Measurements from ENCODE around the gene NR2E3.

- TF ChIP-seq, protein P1, sequence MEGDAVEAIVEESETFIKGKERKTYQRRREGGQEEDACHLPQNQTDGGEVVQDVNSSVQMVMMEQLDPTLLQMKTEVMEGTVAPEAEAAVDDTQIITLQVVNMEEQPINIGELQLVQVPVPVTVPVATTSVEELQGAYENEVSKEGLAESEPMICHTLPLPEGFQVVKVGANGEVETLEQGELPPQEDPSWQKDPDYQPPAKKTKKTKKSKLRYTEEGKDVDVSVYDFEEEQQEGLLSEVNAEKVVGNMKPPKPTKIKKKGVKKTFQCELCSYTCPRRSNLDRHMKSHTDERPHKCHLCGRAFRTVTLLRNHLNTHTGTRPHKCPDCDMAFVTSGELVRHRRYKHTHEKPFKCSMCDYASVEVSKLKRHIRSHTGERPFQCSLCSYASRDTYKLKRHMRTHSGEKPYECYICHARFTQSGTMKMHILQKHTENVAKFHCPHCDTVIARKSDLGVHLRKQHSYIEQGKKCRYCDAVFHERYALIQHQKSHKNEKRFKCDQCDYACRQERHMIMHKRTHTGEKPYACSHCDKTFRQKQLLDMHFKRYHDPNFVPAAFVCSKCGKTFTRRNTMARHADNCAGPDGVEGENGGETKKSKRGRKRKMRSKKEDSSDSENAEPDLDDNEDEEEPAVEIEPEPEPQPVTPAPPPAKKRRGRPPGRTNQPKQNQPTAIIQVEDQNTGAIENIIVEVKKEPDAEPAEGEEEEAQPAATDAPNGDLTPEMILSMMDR (conservative IDR thresholded peaks at IDR 0.05; ENCODE audit: low read depth, low read length) = no peak
- no peak for TF ChIP-seq EZH2 (IDR thresholded peaks at IDR 0.05; ENCODE audit: borderline replicate concordance, low read depth, low read length, poor library complexity, severe bottlenecking)
These were observed 1.9 kb upstream of the NR2E3 start for GRCh38 chr15:71808311-71809020.

Data from A673 (cell line).